ENCODE measurements around the gene ZSWIM2.
A peak's percentile ranks its signal among the peaks of the same experiment; 100 is the strongest.
"Not testable (repeated sequence)": the region's sequence is repeated elsewhere in the genome, so short reads cannot be mapped to it uniquely, and the experiment has no call there.

ZSWIM2 gene

DNA sequence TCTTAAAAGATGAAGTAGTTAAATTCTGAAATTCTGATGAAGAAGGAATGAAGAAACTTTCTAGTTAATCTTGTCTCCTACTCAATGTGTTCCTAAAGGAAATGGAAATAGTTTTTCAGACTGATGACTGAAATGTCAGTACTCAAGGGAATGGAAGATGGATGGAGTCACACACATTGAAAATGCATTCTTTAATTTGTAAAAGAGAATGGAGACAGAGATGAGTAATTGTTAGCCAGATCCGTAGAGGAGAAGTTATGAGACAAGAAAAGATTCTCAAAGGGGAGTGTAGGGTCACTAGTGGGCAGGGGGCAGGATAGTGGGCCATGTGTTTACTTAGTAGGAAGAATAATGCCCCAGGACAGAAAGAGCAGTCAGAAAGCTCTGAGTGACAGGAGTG lies 13.3 kb downstream of the ZSWIM2 start:
- DNase-seq: no peak

DNA sequence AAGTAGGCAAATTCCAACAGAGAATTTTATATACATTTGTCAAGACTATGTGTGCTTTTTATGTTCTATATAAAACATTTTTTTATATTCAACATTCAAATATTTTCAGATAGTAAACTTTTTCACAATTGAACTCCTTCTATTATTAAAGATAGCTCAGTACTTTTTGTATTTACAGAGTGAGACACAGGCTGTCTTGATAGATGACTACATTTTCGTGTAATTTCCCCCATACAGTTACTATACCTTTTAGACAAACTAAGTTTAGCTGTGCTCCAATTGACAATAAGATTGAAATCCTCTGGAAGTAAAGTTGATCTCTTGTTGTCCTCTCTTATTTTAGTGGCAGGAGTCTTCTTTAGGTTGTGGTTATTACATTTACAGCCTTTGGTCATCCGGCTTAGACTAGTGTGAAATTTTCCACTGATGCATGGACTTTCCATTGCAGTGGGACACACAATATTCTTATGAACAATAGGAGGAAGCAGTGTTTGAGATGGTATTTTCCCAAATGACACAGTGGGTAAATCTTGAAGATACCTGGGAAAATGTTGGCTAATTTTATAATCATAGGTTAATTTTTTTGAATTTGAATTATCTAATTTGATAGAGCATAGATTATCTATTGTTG lies 21.0 kb downstream of the ZSWIM2 start:
- no peak for DNase-seq

DNA sequence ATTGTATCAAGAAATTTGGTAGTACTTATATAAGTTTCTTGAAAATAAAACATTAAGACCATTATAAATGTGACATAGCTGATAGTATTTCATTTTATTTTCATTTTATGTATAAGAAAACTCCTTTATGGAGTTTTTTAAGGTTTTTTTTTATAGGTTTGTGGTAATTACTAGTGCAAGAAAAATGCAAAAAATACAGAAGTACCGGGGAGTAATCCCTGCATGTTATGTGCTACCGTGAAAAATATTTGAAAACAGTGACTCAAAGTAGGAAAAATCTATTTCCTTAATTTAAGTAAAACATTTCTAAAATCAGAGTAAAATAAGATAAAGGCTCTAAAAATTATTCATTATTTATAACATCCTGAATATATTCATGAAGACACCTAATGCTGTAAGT lies 21.6 kb downstream of the ZSWIM2 start:
- no peak for DNase-seq

DNA sequence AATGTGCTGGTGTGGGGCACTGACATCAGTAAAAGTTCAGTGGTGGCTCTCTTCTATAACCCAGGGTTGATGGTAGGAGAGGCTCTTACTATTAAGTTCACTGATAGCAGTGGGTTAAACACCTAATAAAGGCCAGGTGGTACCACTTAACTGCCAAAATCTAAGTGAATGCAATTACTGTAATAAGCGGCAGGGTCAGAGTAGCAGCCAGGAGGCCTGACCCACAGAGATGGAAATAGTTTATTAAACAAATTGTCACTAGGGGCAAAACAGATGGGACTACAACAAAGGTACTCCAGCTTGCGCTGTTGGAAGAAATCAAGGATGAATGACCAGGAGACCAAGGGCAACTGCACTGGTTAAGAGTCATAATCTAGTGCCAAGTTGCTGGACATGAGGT lies 26.6 kb downstream of the ZSWIM2 start:
- no peak for DNase-seq

DNA sequence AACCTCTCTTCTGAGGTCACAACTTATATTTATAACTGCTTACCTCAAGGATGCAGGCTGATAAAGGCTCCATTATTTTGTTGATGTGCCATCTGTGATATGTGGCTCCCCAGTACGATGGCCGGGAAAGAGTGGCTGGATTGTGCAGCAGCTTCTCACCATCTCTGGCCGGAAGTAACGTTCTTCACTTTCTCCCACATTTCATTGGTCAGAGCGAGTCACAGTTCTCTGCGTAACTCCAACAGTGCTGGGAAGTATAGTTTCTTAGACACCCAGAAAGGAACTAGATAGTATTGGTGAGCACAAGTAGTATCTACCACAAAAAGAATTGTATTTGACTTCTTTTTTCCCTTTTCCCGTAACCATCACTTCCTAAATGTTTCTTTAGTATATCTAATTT lies 28.7 kb downstream of the ZSWIM2 start:
- no peak for DNase-seq

DNA sequence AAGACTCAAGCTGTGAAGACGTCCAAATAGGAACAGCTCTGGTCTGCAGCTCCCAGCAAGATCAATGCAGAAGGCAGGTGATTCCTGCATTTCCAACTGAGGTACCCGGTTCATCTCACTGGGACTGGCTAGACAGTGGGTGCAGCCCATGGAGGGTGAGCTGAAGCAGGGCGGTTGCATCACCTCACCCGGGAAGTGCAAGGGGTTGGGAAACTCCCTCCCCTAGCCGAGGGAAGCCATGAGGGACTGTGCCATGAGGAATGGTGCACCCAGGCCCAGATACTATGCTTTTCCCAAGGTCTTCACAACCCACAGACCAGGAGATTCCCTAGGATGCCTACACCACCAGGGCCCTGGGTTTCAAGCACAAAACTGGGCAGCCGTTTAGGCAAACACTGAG lies 37.2 kb downstream of the ZSWIM2 start:
- DNase-seq: not testable (repeated sequence)

DNA sequence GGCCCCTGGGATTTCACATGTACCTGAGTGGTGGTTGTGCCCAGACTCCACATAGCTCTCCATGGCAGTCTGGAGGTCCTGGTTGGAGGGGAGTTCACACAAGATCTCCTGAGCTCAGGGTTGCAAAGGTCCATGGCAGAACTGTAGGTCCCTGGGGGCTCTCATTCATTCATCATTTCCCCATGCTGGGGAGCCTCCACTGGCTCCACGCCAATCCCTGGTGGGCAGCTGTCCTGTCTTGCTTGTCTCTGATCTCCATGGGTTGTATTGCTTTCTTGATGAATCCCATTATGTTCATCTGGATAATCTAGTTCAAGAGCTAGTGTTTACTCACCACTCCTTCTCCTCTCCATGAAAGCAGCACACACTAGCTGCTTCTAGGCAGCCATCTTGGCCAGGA lies 42.4 kb downstream of the ZSWIM2 start:
- no peak for DNase-seq

DNA sequence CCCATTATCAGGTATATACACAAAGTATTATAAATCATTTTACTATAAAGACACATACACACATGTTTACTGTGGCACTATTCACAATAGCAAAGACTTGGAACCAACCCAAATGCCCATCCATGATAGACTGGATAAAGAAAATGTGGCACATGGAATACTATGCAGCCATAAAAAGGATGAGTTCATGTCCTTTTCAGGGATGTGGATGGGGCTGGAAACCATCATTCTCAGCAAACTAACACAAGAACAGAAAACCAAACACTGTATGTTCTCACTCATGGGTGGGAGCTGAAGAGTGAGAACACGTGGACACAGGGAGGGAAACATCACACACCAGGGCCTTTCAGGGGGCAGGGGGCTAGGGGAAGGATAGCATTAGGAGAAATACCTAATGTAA lies 50.4 kb downstream of the ZSWIM2 start:
- DNase-seq: not testable (repeated sequence)

DNA sequence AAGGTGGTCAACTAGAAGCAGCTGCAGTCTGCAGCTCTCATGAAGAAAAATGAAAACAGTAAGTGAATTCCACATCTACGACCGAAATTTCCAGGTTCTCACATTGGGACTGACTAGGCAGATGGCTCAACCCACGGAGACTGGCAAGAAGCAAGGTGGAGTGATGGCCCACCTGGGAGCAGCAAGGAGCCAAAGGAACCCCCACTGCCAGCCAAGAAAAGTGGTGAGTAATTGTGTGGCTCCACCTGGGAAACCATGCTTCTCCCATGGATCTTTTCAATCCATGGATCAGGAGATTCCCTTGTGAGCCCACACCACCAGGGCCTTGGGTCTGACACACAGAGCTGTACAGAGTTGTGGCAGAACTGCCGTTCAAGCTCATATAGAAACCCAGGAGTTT lies 64.0 kb downstream of the ZSWIM2 start:
- DNase-seq: no peak

DNA sequence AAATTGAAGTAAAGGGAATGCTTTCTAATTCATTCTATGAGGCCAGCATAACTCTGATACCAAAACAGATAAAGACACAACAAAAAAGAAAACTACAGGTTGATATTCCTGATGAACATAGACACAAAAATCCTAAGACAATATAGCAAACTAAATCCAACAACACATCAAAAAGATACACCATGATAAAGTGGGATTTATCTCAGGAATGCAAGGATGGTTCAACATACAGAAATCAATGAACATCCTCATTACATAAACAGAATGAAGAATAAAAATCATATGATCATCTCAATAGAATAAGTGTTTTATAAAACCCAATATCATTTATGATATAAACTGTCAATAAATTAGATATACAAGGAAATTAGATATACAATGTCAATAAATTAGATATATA lies 65.7 kb downstream of the ZSWIM2 start:
- DNase-seq: no peak

DNA sequence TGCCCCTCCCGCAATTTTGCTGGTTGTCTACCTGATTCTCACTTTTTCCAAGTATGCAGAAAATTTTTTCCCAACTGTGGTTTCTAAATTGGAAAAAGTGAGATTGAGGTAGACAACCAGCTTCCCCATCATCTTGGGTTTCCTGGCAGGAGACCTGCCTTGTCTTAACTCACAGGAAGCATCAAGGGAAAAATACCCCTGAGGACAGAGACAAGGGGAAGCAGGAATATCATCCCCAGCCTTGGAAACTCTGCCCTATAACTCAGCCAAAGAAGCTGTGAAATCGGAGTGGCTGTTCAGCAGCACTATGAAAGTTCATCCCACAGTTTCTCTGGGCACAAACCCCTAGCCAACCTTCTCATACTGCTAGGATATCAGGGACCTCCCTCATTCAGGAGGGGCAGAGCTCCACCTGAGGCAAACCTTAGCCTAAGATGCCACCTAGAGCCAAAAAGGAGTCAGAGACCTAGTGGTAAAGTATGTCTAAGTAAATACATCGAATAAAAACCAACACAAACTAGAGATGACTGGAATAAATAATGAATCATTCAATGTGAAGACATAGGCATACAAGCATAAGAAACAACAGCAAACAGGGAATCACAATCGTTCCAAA lies 68.2 kb downstream of the ZSWIM2 start:
- peak; percentile 55 for DNase-seq

Data from NCI-H226 (cell line).